Measurements from ENCODE around the gene FHAD1.

FHAD1 gene

DNA sequence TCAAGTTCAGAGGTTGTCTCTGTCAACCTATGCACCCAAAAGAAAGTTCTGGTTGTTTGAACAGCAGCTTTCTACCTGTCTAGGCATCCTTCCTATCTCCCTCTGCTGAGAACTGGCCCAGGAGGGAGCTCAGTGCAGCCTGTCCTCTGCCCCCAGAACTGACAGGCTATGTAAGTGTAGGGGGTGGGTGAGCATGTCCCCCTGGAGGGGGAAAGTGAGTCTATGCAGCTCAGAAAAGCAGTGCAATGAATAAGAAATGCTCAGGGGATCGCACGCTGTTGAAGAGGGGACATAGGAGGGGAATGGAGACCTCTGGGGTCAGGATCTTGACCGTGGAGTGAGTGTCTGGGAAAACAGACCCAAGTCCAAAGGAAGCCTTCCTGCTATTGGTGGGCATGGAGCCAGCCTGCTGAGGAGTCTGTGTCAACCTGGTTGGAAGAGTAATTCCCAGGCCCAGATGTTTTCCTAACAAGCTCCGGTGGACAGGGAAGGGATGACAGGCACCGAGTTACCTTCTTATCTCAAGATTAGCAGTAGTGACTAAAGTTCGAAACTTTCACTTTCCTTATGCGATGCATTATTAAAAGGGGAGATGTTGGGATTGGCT, 26.1 kb upstream of the FHAD1 start:
- H3K9ac ChIP-seq = no peak overlapping the region
- TF ChIP-seq, protein P1, sequence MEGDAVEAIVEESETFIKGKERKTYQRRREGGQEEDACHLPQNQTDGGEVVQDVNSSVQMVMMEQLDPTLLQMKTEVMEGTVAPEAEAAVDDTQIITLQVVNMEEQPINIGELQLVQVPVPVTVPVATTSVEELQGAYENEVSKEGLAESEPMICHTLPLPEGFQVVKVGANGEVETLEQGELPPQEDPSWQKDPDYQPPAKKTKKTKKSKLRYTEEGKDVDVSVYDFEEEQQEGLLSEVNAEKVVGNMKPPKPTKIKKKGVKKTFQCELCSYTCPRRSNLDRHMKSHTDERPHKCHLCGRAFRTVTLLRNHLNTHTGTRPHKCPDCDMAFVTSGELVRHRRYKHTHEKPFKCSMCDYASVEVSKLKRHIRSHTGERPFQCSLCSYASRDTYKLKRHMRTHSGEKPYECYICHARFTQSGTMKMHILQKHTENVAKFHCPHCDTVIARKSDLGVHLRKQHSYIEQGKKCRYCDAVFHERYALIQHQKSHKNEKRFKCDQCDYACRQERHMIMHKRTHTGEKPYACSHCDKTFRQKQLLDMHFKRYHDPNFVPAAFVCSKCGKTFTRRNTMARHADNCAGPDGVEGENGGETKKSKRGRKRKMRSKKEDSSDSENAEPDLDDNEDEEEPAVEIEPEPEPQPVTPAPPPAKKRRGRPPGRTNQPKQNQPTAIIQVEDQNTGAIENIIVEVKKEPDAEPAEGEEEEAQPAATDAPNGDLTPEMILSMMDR (IDR thresholded peaks at IDR 0.05) = no peak
- H3K36me3 ChIP-seq (ENCODE audit: control insufficient read depth, insufficient read depth, low read length) = no peaks in the 10 kb centered on the region
- no peak overlapping the region for H2AFZ ChIP-seq
- H3K4me3 ChIP-seq (ENCODE audit: low read depth, low read length) = no peak overlapping the region
- no peaks in the 10 kb centered on the region for H3K79me2 ChIP-seq
- no peak overlapping the region for H3K27ac ChIP-seq
- no peak overlapping the region for H3K4me2 ChIP-seq (ENCODE audit: low read length)
- no peaks in the 10 kb centered on the region for H3K9me3 ChIP-seq (ENCODE audit: control insufficient read depth, low read length)
- H3K27me3 ChIP-seq (ENCODE audit: control insufficient read depth, insufficient read depth, low read length) = no peaks in the 10 kb centered on the region
- H3K4me1 ChIP-seq = no peaks in the 10 kb centered on the region

DNA sequence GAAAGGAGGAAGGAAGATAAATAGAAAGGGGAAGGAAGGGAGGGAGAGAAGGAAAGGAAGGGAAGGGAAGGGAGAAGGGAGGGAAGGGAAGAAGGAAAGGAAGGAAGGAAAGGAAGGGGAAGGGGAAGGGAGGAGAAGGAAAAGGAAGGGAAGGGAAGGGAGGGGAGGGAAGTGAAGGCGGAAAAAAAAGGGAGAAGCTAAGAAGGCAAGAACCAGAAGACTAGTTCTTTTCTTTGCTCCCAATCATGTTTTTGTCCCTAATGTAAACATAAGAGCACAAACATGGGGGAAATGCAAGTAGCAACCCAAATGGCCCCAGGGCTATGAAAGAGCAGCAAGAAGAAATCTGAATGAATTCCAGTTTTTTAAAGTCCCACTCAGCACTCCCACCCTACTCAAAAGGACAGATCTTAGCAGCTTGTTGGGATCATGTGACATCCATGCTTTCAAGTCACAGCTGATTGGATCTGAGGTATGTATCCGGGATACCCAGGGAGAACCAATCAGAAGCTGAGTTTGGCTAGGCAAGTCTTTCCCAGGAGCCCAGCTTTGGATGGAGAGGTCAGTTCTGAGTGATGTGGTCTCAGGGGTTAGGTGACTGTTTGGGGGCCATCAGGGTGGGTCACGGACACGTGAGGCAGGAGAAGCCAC, 24.2 kb upstream of the FHAD1 start:
- no peaks in the 10 kb centered on the region for H3K27me3 ChIP-seq (ENCODE audit: control insufficient read depth, insufficient read depth, low read length)
- no peak overlapping the region for H3K4me3 ChIP-seq (ENCODE audit: low read depth, low read length)
- TF ChIP-seq, protein P1 (IDR thresholded peaks at IDR 0.05) = no peak
- H3K4me1 ChIP-seq = no peaks in the 10 kb centered on the region
- H3K36me3 ChIP-seq (ENCODE audit: control insufficient read depth, insufficient read depth, low read length) = no peaks in the 10 kb centered on the region
- H3K9me3 ChIP-seq (ENCODE audit: control insufficient read depth, low read length) = no peaks in the 10 kb centered on the region
- no peak overlapping the region for H3K4me2 ChIP-seq (ENCODE audit: low read length)
- no peaks in the 10 kb centered on the region for H3K79me2 ChIP-seq
- H2AFZ ChIP-seq = no peak overlapping the region
- no peak overlapping the region for H3K9ac ChIP-seq
- H3K27ac ChIP-seq = no peak overlapping the region

DNA sequence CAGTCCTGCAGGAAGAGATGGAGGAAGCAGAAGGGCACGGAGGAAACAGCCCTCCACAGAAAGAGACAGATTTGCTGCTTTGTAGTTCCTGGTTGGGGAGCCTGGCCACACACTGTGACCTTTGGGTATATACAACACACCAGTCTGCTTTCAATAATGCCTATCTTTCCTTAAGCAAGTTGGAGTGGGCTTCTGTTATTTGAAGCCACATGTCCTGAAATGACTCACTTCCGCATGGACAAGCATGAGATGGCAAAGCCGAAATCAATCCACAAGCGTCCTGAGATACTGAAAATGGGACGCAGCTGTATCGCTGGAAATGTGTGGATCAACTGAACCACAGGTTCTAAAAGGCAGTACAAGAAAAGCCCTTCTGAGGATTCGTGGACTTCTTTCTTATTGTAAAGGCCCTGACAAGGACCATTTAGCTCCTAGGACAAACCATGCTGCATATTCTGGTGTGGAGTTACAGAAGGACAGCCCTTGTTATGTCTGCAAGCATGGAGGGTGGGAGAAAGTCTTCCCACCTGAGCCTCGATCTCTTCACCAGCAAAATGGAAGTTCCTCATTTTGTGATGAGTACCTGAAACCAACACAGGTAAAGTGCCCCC, 22.7 kb upstream of the FHAD1 start:
- H3K4me1 ChIP-seq = no peaks in the 10 kb centered on the region
- no peaks in the 10 kb centered on the region for H3K36me3 ChIP-seq (ENCODE audit: control insufficient read depth, insufficient read depth, low read length)
- H3K27me3 ChIP-seq (ENCODE audit: control insufficient read depth, insufficient read depth, low read length) = no peaks in the 10 kb centered on the region
- H3K9ac ChIP-seq = no peak overlapping the region
- no peaks in the 10 kb centered on the region for H3K9me3 ChIP-seq (ENCODE audit: control insufficient read depth, low read length)
- no peak overlapping the region for H3K4me3 ChIP-seq (ENCODE audit: low read depth, low read length)
- H3K27ac ChIP-seq = no peak overlapping the region
- H3K4me2 ChIP-seq (ENCODE audit: low read length) = no peak overlapping the region
- TF ChIP-seq, protein P1 (IDR thresholded peaks at IDR 0.05) = no peak
- no peaks in the 10 kb centered on the region for H3K79me2 ChIP-seq
- no peak overlapping the region for H2AFZ ChIP-seq

DNA sequence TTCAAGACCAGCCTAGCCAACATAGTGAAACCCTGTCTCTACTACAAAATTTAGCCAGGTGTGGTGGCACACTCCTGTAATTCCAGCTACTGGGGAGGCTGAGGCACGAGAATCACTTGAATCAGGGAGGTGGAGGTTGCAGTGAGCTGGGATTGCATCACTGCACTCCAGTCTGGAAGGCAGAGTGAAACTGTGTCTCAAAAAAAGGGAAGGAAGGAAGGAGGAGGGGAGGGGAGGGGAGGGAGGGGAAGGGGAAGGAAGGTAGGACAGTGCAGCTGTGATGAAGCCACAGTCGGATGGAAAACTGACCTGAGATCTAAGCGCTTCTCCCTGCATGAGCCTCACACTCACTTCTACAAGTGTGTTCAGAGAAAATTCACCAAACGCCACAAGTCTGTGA, 22.0 kb upstream of the FHAD1 start:
- TF ChIP-seq, protein P1 (IDR thresholded peaks at IDR 0.05) = no peak
- Histone ChIP-seq H3K79me2 (no peaks in the 10 kb centered on the region), H3K9ac (no peak overlapping the region), H3K9me3 (ENCODE audit: control insufficient read depth, low read length) (no peaks in the 10 kb centered on the region), H3K27me3 (ENCODE audit: control insufficient read depth, insufficient read depth, low read length) (no peaks in the 10 kb centered on the region), H3K27ac (no peak overlapping the region), H2AFZ (no peak overlapping the region), H3K4me3 (ENCODE audit: low read depth, low read length) (no peak overlapping the region), H3K4me2 (ENCODE audit: low read length) (no peak overlapping the region), H3K4me1 (no peaks in the 10 kb centered on the region), H3K36me3 (ENCODE audit: control insufficient read depth, insufficient read depth, low read length) (no peaks in the 10 kb centered on the region)

Measured in parathyroid adenoma (tissue), 2 donors.